GM19099 (cell line): ENCODE data around the gene UPK1A.

Experiments
- POLR2A ChIP-seq: IDR thresholded peaks from 3 replicates; pipeline ENCODE4 v1.6.1; 2011; ENCODE audit warnings: low read depth; ENCODE audit not compliant: insufficient read length; ENCODE audit errors: extremely low read depth

UPK1A gene

GRCh38 chr19:35641515-35642151, 24.7 kb upstream of the UPK1A start, which contains the start of gene ETV2:
TSS of gene ETV2 (plus strand) at chr19:35641745. CDS start at chr19:35642461, 716 bp downstream.
- no peak for TF ChIP-seq POLR2A

GRCh38 chr19:35642312-35642711, 24.0 kb upstream of the UPK1A start:
- no peak for TF ChIP-seq POLR2A

GRCh38 chr19:35642798-35643254, 23.5 kb upstream of the UPK1A start:
- TF ChIP-seq POLR2A: no peak

- peak; percentile 91 for TF ChIP-seq POLR2A
Measured at GRCh38 chr19:35643255-35644205, 22.8 kb upstream of the UPK1A start.

- TF ChIP-seq POLR2A: no peak
Measured at GRCh38 chr19:35644206-35644986, 21.9 kb upstream of the UPK1A start.

- no peak for TF ChIP-seq POLR2A
Measured at GRCh38 chr19:35644987-35645679, 21.2 kb upstream of the UPK1A start.

GRCh38 chr19:35645680-35646511, 20.4 kb upstream of the UPK1A start:
- no peak for TF ChIP-seq POLR2A

GRCh38 chr19:35648017-35648961, 18.0 kb upstream of the UPK1A start, which contains the start of gene COX6B1:
TSS of gene COX6B1 (plus strand) at chr19:35648323. CDS start at chr19:35651244, 2,921 bp downstream.
- peak; percentile 93 for TF ChIP-seq POLR2A

GRCh38 chr19:35650581-35650980, 15.7 kb upstream of the UPK1A start:
- no peak for TF ChIP-seq POLR2A

- TF ChIP-seq POLR2A: no peak
Measured at GRCh38 chr19:35655600-35655999, 10.7 kb upstream of the UPK1A start.

GRCh38 chr19:35656700-35657099, 9.6 kb upstream of the UPK1A start:
- TF ChIP-seq POLR2A: no peak

GRCh38 chr19:35657904-35658700, 8.2 kb upstream of the UPK1A start:
- TF ChIP-seq POLR2A: no peak
